Body of pancreas (tissue), 4 donors: ENCODE data around the gene HEPHL1. TPM values are rescaled to one million over a fixed set of nuclear protein-coding genes. Genes with fewer than 3 reads are reported as not detected.

Experiments
- ATAC-seq: fragments of 150-250 bp; one replicate; pipeline ENCODE4 v1.9.1; 2016
- DNase-seq, 4 donors: peaks; one replicate each; pipeline ENCODE4 v3.0.0-alpha.2; 2019
- H3K27ac ChIP-seq, 4 donors: fragments of 200-600 bp; sonication (generic); 1 replicate in 3 of 4; 2 replicates in 1 of 4; pipeline versions ENCODE4 v1.5.1 to v1.6.1; 2016 to 2019; ENCODE audit warnings: mild to moderate bottlenecking in 1 of 4, mixed read lengths in 1 of 4, moderate library complexity in 1 of 4
- H3K27me3 ChIP-seq, 2 donors: fragments of 200-600 bp; sonication (generic); one replicate each; pipeline ENCODE4 v1.6.0; 2016; ENCODE audit warnings: mild to moderate bottlenecking in 1 of 2
- H3K36me3 ChIP-seq, 2 donors: fragments of 200-600 bp; sonication (generic); replicated peaks in 1 of 2; 2 replicates each; pipeline ENCODE4 v1.5.1; 2016; ENCODE audit warnings: low read depth in 2 of 2; ENCODE audit not compliant: insufficient read depth in 1 of 2
- H3K4me1 ChIP-seq: fragments of 200-600 bp; sonication (generic); one replicate; pipeline ENCODE4 v1.6.0; 2016
- H3K4me3 ChIP-seq, 2 donors: fragments of 200-600 bp; sonication (generic); 1 replicate in 1 of 2; 2 replicates in 1 of 2; pipeline ENCODE4 v1.5.1; 2016 to 2019
- H3K9me3 ChIP-seq, 3 donors: fragments of 200-600 bp; sonication (generic); 1 replicate in 2 of 3; 2 replicates in 1 of 3; pipeline ENCODE4 v1.5.1; 2016
- POLR2A ChIP-seq, 3 donors: fragments of 450-650 bp; IDR thresholded peaks; one replicate each; pipeline ENCODE4 v1.6.1; 2016; ENCODE audit warnings: antibody characterized with exemption in 3 of 3, mild to moderate bottlenecking in 2 of 3
- WGBS, 2 donors: methylation state at CpG; one replicate each; pipeline ENCODE4 v1.1.5; 2017; 5-methylcytosine and 5-hydroxymethylcytosine counted together
- intact Hi-C: fragments of 100-400 bp; cut with DNase I; formaldehyde crosslinking; loops from one replicate; pipeline ENCODE4 v1.15.1; 2023
- total RNA-seq, 2 donors: library from RNA; depleted of rRNA; stranded (reverse); fragments of >200 nt; gene quantifications; one replicate each; pipeline ENCODE4 v1.1.0, GENCODE V29; 2016
- TF ChIP-seq, protein P1 (sequence below), 7 experiments: fragments of 450-650 bp in 4 of 7; fragments of 200-600 bp in 3 of 7; sonication (generic) in 3 of 7; IDR thresholded peaks; one replicate each; pipeline ENCODE4 v1.5.1; 2016 to 2019; ENCODE audit warnings: antibody characterized with exemption in 7 of 7

The HEPHL1 gene
- total RNA-seq, 2 donors from 2014 or later, result not detected

DNA sequence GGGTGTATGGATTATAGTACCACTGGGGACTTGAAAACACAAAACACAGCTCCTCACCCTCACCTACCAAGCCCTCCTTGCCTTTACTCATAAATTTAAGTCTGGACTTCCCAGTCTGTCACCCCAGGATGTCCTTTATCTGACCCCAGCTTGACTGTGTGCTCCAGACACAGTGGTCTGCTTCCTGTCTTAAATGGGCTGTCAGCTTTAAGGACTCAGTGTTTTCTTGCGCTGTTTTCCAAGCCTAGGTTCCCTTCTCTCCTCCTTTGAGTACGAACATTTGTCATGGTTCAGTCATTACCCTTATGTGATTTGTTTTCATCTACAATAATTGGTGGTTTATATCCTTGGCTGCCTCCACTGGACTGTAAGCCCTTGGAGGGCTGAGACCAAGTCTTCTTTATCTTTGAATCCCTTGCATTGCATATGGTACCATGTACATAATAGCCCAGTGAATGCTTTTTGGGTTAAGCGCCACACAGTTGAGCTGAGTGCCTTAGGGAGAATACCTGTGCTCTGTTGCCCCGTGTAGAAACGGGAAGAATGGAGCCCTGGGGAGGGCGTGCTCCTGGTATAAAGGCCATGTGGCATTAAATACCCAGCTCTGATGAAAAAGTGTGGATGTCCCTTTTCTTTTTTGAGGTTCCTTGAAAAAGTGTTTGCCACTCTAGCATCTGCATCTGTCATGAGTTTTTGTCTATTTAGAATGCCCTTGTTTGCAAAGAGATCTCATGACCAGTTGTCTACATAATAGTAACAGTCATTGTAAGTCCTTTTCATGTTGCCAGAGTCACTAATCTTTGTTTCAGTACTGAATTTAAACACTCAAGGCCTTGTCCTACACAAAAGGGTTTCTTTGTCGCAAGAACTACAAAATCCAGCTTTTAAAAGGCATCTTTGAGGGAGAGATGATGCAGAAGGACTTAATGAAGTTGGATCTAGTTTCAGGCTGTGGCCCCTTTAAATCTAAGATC lies 121.4 kb downstream of the HEPHL1 start:
- H3K4me1 ChIP-seq, result peaks cover 22% of the 10 kb centered on the region
- no peaks in the 10 kb centered on the region for H3K27me3 ChIP-seq
- TF ChIP-seq POLR2A (IDR thresholded peaks at IDR 0.05), result no peak
- TF ChIP-seq, protein P1, sequence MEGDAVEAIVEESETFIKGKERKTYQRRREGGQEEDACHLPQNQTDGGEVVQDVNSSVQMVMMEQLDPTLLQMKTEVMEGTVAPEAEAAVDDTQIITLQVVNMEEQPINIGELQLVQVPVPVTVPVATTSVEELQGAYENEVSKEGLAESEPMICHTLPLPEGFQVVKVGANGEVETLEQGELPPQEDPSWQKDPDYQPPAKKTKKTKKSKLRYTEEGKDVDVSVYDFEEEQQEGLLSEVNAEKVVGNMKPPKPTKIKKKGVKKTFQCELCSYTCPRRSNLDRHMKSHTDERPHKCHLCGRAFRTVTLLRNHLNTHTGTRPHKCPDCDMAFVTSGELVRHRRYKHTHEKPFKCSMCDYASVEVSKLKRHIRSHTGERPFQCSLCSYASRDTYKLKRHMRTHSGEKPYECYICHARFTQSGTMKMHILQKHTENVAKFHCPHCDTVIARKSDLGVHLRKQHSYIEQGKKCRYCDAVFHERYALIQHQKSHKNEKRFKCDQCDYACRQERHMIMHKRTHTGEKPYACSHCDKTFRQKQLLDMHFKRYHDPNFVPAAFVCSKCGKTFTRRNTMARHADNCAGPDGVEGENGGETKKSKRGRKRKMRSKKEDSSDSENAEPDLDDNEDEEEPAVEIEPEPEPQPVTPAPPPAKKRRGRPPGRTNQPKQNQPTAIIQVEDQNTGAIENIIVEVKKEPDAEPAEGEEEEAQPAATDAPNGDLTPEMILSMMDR (IDR thresholded peaks at IDR 0.05), result no peak
- no peaks in the 10 kb centered on the region for H3K36me3 ChIP-seq
- no peak overlapping the region for H3K4me3 ChIP-seq
- ATAC-seq (no peak), DNase-seq (no peak)
- intact Hi-C loops, result no loop called here
- 92 to 96% methylated on average over 7 of the region's 7 CpGs for WGBS, 2 donors
- no peak overlapping the region for H3K27ac ChIP-seq
- no peaks in the 10 kb centered on the region for H3K9me3 ChIP-seq

GRCh38 chr11:94144216-94144615 lies 123.1 kb downstream of the HEPHL1 start:
- Histone ChIP-seq H3K27me3 (no peaks in the 10 kb centered on the region), H3K27ac (no peak overlapping the region), H3K36me3 (no peaks in the 10 kb centered on the region), H3K9me3 (no peaks in the 10 kb centered on the region), H3K4me3 (no peak overlapping the region), H3K4me1 (peaks cover 26% of the 10 kb centered on the region)
- ATAC-seq, result no peak
- WGBS, 2 donors, result 85 to 93% methylated on average over 3 of the region's 3 CpGs
- no peak for DNase-seq
- intact Hi-C loops, result no loop called here
- no peak for TF ChIP-seq POLR2A (IDR thresholded peaks at IDR 0.05)
- TF ChIP-seq, protein P1 (IDR thresholded peaks at IDR 0.05), result no peak

DNA sequence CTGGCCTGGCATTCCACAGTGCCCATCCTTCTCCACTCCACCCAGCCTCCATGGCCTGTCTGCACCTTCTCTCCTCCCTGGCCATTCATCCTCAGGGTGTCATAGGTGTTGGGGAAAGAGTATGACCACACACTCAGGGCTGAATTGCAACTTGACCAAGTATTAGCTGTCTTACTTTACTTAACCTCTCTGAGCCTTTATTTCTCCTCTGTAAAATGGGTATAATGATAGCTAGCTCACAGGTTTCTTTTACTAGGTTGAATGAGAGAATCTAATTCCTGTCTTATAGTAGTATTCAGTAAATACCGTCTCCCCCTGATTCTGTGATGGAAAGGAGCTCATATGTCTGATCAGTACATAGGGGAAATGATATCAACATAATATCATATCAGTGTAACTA lies 123.5 kb downstream of the HEPHL1 start:
- Histone ChIP-seq H3K4me1 (peaks cover 28% of the 10 kb centered on the region), H3K27ac (no peak overlapping the region), H3K9me3 (no peaks in the 10 kb centered on the region), H3K36me3 (no peaks in the 10 kb centered on the region), H3K27me3 (no peaks in the 10 kb centered on the region), H3K4me3 (no peak overlapping the region)
- WGBS, 2 donors, result 96 to 100% methylated on average over 1 of the region's 1 CpG
- ATAC-seq (no peak), DNase-seq (no peak)
- no peak for TF ChIP-seq POLR2A (IDR thresholded peaks at IDR 0.05)
- TF ChIP-seq, protein P1 (IDR thresholded peaks at IDR 0.05), result no peak
- intact Hi-C loops, result no loop called here

DNA sequence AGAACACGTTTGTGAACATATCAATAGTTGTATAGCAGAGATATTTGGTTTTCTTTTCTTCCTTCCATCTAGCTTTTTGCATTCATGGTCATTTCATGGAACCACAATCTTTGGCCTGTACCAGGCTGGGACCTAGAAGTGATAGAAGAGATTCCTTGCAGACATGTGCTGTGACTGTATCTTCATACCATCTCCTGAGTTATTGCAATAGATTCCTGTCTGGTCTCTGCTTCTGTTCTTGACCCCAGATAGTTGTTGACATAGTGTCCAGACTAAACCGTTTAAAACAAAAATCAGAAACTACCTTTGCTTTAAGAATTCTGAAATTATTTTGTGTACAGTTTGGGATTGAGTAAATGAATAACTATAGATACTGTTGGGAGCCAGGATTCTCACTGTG lies 124.3 kb downstream of the HEPHL1 start:
- no peak for DNase-seq
- no peak for ATAC-seq
- Histone ChIP-seq H3K27ac (no peak overlapping the region), H3K36me3 (no peaks in the 10 kb centered on the region), H3K4me3 (no peak overlapping the region), H3K9me3 (no peaks in the 10 kb centered on the region), H3K27me3 (no peaks in the 10 kb centered on the region), H3K4me1 (peaks cover 32% of the 10 kb centered on the region)
- intact Hi-C loops, result no loop called here
- no peak for TF ChIP-seq POLR2A (IDR thresholded peaks at IDR 0.05)
- TF ChIP-seq, protein P1 (IDR thresholded peaks at IDR 0.05), result no peak
- 33 to 50% methylated on average over 2 of the region's 2 CpGs for WGBS, 2 donors
